Measurements from ENCODE around the gene FOXL3. TPM values are rescaled to one million over a fixed set of nuclear protein-coding genes. Genes with fewer than 3 reads are reported as not detected.
"Not testable (repeated sequence)": the region's sequence is repeated elsewhere in the genome, so short reads cannot be mapped to it uniquely, and the experiment has no call there.

Gene FOXL3
- total RNA-seq, 1 experiment from 2014 or later: not detected

DNA sequence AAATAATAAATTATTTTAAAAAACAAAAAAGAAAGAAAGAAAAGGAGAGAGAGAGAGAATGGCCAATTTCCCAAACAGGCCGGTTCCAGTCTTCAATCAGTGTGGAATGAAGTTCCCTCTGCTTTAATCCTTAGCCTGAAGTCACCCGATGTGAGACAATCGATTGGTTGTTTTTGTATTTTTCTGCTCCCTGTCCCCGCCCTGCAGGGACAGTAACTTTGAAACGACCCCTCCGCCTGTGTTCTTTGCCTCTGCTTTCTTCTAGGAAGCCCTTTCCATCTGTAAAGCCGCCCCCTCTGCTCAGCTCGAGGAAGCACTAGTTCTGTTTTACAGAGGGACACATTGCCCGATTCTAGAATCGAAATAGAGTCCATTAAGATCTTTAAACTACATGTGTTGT, 33.4 kb downstream of the FOXL3 start:
- no peak for DNase-seq (ENCODE audit: low read depth)

- no peak for DNase-seq (ENCODE audit: low read depth)
Measured at GRCh38 chr7:324011-324410, 34.0 kb downstream of the FOXL3 start.

DNA sequence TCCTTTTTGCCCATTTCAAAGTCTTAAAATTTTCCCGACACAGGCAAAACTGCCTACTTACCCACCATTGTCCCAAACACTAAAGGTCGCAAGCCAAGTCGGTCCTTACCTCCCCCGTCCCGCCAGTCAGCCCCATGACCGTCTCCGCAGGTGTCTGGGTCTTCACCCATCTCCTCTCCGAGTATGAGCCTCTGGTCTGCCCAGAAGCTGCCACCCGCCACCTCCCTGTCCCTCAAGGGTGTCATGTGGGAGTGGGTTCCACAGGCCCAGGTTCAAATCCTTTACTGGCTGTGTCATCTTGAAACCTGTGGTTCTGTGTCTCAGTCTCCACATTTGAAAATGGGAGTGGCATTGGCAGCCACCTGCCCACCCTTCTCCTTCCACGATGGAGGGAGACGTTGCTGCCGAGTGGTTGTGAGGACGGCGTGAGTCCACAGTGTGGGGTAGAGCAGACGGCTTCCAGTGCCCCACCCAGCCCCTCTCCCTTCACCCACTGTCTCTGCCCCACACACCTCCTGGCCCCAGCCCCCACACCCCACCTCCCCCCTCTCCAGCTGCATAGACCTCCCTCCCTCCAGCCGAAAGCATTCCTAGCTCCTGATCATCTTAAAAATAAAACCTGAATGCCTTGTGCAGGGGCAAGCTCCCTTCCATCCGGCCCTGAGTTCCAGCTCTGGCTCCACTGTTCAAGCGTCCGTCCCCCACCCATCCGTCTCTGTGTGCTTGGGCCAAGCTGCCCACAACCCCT, 35.3 kb downstream of the FOXL3 start:
- no peak for DNase-seq (ENCODE audit: low read depth)

DNA sequence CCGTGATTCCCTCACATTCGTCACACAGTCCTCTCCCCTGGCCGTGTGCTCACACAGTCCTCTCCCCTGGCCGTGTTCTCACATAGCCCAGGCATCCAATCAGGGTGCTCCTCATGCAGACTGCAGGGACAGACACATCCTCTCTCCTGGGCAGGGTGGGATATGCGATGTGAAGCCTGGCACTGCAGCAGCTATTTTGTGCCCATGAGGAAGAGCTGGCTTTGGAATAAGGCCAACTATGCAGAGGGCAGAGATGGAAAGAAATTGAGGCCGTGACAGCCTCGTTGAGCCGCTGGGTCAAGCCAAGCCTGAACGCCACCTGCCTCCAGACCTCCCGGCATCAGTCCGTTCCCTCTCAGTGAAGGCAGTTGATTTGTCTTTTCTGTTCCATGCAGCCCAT, 35.8 kb downstream of the FOXL3 start:
- DNase-seq (ENCODE audit: low read depth): no peak

- no peak for DNase-seq (ENCODE audit: low read depth)
Measured at GRCh38 chr7:326273-326672, 36.3 kb downstream of the FOXL3 start.

DNA sequence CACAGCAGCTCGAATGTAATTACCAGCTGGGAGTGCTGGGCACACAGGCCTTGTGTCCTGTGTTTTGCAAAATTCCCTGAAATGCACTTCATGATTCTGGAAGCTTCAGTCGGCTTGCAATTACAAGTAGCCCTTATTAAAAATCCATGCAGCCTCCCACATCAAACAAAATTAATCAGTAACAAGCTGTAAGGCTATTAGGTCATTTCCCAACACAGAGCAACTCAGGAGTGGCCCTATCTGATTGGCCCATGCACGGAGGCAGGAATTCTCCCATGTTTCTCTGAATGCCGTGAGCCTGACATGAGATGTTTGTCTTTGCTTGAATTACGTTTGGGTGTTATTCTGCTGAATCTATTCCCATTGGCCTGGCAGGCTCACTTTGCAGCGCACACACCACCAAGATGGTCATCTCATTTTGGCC, 36.9 kb downstream of the FOXL3 start:
- DNase-seq (ENCODE audit: low read depth): no peak

- no peak for DNase-seq (ENCODE audit: low read depth)
Measured at GRCh38 chr7:327233-327931, 37.4 kb downstream of the FOXL3 start.

DNA sequence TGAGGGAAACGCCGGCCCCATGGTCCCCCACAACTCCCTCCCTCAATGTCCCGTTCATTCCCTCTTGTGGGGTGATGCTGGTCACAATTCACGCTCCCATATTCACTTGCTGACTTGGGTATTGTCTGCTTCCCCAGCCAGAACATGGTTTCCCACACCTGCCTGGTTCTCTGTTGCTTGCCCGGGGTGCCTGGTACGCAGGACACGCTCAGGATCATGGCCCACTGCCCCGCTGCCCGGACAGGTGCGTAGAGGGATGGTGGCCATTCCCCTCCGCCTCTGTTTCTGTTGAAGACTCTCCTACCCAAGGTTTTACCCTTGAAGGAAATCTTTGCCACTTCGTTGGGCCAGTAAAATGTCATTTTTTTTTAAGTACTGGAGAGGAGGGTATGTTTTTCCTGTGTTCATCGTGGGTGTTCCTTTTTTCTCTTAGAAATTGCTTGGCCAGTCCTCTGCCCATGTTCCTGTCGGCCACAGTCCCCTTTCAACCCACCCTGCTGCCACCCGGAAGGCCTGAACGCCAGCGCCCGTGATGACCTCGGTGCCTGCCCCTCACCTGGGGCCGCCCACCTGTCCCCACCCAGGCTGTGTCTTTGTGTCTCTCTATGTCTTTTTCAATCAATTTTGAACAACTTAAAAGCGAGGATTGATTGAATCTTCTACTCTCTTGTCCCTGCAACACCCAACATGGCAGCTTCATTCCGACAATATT, 38.2 kb downstream of the FOXL3 start:
- no peak for DNase-seq (ENCODE audit: low read depth)

DNA sequence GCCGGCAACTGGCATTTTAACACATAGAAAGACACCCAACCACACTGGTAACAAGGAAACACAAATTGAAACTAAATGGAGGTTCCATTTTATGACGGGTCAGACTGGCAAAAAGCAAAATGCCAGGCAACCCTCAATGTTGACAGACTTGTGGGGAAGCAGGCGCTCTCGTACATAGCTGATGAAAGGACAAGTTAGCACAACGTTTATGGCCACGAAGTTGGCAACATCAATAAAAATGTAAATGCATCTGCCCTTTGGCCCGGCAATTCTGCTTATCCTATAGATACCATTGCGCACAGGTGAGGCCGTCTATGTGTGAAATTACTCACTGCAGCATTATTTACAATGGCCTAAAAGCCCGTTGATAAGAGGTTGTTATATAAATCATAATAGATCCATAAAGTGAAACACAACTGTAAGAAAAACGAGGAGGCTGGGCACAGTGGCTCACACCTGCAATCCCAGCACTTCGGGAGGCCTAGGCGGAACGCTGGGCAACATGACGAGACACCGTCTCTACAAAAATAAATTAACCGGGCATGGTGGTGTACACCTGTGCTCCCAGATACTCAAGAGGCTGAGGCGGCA, 39.8 kb downstream of the FOXL3 start:
- no peak for DNase-seq (ENCODE audit: low read depth)

- DNase-seq (ENCODE audit: low read depth): no peak
Measured at GRCh38 chr7:330511-331230, 40.7 kb downstream of the FOXL3 start.

- no peak for DNase-seq (ENCODE audit: low read depth)
Measured at GRCh38 chr7:332020-332517, 42.1 kb downstream of the FOXL3 start.

DNA sequence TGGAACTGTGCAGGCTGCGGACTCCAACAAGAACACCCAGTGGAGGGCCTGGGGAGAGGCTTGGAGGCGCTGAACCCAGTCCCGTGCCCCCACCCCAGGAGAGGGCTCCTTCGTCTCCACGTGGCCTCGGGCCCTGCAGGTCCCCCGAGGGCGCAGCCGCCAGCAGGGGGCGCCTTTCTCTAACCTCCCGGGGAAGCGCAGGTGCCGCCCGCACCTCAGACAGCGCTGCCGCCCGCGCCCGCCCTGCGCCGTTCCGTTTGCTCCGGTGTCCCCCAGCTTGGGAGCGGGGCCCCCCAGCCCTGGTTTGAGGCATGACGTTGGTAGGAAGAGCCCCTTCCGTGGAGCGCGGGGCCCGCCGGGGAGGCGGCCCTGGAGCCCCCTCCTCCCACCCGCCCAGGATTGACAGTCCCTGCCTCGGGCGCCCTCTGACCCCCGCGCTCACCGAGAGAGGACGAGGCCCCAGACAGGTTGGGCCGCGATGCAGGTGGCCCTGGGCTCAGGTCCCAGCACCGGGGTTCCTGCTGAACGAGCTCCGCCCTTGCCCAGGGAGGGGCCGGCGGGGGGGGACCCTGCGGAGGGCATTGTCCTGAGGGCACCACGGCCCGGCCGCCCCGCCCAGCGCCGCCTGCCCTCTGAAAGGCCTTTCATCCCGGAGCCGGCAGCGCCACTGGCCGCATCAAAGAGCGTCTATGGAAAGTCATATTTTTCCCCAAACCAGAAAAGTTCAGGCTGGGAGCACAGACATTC, 42.8 kb downstream of the FOXL3 start:
- peak; percentile 75 for DNase-seq (ENCODE audit: low read depth)

- DNase-seq (ENCODE audit: low read depth): peak; percentile 38
Measured at GRCh38 chr7:333393-333764, 43.4 kb downstream of the FOXL3 start.

DNA sequence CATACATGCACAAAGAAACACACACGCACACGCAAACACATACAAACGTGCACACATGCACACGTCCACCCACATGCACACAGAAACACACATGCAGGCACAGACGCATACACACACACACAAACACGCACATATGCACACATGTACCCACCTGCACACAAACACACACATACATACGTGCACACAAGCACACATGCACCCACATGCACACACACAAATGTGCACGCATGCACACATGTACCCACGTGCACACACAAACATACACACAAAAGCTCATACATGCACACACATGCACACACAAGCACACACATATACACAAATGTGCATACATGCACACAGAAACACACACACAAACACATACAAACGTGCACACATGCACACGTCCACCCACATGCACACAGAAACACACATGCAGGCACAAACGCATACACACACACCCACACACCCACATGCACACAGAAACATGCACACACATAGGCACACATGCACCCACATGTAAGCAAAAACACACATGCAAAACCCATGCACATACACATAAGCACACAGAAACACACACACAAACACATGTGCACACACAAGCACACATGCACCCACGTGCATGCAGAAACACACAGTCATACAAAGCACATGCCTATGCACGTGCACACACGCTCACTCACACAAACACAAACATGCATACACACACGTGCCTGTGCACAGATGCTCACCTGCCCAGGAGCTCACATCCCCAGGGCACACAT, 44.8 kb downstream of the FOXL3 start:
- no peak for DNase-seq (ENCODE audit: low read depth)

DNA sequence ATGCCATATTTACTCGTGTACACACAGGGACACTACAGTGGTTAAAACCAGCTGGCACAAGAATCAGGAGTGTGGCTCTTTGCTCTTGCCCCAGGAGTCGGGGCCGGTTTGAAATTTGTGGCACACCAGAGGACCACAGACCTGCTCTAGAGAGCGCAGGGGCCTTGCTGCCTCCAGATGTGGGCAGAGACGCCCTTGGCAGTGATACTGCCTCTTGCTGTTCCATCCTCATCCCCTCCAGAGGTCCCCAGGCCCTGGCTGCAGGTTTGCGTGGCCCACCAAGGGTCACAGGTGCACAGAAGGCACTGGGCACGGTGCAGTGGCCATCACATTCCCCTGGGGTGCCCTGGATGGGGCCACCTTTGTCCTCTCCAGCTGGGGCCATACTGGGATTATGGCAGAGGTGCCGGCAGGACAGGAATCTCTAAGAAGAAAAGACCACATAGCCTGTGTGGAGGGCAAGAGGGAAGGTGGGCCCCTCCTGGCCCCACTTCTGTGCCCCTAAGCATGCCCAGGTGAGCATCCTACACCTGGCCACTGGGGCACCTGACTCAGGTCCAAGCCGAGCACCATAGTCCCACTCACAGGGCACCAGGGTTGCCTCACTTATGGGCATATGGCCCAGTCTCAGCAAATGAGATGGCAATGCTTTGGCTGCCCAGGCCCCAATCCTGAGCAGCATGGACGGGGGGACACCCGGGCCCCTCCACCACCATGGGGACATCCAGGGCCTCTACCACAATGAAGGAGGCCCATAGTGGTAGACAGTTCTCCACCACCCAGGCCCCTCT, 45.6 kb downstream of the FOXL3 start:
- no peak for DNase-seq (ENCODE audit: low read depth)

DNA sequence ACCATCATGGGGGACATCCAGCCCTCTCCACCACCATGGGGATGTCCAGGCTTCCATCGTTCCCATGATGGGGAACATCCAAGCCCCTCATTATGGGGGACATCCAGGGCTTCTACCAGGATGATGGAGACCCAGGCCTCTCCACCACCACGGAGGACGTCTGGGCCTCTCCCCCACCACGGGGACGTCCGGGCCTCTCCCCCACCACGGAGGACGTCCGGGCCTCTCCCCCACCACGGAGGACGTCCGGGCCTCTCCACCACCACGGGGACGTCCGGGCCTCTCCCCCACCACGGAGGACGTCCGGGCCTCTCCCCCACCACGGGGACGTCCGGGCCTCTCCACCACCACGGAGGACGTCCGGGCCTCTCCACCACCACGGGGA, 46.2 kb downstream of the FOXL3 start:
- not testable (repeated sequence) for DNase-seq (ENCODE audit: low read depth)

- no peak for DNase-seq (ENCODE audit: low read depth)
Measured at GRCh38 chr7:336810-337566, 47.0 kb downstream of the FOXL3 start.

- DNase-seq (ENCODE audit: low read depth): no peak
Measured at GRCh38 chr7:337567-337951, 47.6 kb downstream of the FOXL3 start.
